ENCODE measurements around the gene LTB4R2.

DNA sequence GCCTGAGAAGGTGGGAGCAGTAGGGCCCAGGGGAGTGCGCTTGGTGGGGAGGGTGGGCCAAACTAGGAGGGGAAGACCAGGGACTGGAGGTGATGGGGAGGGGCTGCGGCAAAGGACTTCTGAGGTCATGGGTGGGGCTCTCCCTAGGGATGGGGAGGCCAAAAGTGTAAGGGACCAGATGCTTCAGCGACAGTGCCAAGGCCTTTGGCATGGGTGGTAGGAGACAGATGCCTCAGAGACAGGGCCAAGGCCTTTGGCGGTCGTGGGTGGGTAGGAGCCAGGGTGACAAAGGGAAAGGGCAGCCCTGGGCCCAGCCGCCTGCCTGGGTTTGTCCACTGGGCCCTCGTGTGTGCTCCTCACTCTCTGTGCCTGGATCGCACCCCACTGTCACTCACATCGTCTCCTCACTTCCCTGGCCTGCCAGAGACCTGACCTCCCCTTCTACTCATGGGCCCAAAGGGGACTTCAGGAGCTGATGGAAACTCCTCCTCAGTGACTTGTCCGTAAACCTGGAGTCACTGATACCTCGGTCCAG lies 25.4 kb upstream of the LTB4R2 start:
- TF ChIP-seq, protein P1, sequence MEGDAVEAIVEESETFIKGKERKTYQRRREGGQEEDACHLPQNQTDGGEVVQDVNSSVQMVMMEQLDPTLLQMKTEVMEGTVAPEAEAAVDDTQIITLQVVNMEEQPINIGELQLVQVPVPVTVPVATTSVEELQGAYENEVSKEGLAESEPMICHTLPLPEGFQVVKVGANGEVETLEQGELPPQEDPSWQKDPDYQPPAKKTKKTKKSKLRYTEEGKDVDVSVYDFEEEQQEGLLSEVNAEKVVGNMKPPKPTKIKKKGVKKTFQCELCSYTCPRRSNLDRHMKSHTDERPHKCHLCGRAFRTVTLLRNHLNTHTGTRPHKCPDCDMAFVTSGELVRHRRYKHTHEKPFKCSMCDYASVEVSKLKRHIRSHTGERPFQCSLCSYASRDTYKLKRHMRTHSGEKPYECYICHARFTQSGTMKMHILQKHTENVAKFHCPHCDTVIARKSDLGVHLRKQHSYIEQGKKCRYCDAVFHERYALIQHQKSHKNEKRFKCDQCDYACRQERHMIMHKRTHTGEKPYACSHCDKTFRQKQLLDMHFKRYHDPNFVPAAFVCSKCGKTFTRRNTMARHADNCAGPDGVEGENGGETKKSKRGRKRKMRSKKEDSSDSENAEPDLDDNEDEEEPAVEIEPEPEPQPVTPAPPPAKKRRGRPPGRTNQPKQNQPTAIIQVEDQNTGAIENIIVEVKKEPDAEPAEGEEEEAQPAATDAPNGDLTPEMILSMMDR (IDR thresholded peaks at IDR 0.05), result no peak
- no peak for TF ChIP-seq POLR2A (IDR thresholded peaks at IDR 0.05)

Measured in right lobe of liver (tissue), 4 donors.